Coronary artery (tissue), 2 donors: ENCODE measurements around the gene INKA2.

Experiments
- DNase-seq: peaks from one replicate; pipeline ENCODE4 v3.0.0-alpha.2; 2017; ENCODE audit warnings: low spot score
- H3K27ac ChIP-seq, 2 donors: fragments of 200-600 bp; sonication (generic); one replicate each; pipeline ENCODE4 v1.5.1; 2016 to 2019
- H3K4me3 ChIP-seq: fragments of 200-600 bp; sonication (generic); 2 replicates; pipeline ENCODE4 v1.5.1; 2016; ENCODE audit warnings: mild to moderate bottlenecking, moderate library complexity
- TF ChIP-seq, protein P1 (sequence below): fragments of 200-600 bp; sonication (generic); IDR thresholded peaks from one replicate; pipeline ENCODE4 v1.5.1; 2019; ENCODE audit warnings: antibody characterized with exemption

Gene INKA2

DNA sequence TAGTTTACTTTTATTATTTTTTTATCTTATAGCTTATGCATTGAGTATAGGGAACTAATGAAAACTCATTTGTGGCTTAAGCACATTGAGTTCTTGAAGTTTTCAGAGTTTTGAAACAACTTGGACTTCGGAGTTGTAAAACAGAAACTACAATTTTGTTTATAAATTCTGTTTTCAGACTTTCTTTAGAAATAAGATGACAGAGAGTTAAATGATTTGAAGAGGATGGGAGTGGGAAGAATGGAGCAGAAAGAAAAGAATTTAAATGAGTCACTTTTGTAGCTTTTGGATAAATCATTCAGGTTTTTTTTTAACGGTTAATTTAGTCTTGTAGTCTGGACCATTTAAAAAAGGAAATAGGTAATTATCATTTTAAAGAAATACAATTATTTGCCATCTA is 32.3 kb downstream of the INKA2 start:
- no peak overlapping the region for H3K27ac ChIP-seq
- no peak for DNase-seq
- H3K4me3 ChIP-seq = no peak overlapping the region
- TF ChIP-seq, protein P1, sequence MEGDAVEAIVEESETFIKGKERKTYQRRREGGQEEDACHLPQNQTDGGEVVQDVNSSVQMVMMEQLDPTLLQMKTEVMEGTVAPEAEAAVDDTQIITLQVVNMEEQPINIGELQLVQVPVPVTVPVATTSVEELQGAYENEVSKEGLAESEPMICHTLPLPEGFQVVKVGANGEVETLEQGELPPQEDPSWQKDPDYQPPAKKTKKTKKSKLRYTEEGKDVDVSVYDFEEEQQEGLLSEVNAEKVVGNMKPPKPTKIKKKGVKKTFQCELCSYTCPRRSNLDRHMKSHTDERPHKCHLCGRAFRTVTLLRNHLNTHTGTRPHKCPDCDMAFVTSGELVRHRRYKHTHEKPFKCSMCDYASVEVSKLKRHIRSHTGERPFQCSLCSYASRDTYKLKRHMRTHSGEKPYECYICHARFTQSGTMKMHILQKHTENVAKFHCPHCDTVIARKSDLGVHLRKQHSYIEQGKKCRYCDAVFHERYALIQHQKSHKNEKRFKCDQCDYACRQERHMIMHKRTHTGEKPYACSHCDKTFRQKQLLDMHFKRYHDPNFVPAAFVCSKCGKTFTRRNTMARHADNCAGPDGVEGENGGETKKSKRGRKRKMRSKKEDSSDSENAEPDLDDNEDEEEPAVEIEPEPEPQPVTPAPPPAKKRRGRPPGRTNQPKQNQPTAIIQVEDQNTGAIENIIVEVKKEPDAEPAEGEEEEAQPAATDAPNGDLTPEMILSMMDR = no peak

DNA sequence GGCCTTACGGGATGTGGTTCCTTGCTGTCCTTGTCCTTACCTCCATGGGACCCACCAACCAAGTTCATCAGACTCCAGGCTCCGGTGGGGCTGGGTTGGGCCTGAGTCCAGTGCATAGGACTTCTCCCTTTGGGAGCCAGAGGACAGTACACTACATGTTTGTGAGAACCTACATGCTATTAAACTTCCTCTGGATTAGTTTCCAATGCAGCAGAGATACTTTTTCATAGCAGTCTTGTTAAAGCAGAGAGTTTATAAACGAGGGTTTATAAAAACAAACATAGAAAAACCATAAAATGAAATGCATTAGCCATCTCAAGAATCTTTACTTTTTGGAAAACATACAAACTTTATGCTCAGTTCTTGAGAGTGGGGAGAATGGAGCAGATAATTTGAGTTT is 33.4 kb downstream of the INKA2 start:
- no peak for DNase-seq
- no peak overlapping the region for H3K4me3 ChIP-seq
- H3K27ac ChIP-seq = no peak overlapping the region
- TF ChIP-seq, protein P1 = no peak

DNA sequence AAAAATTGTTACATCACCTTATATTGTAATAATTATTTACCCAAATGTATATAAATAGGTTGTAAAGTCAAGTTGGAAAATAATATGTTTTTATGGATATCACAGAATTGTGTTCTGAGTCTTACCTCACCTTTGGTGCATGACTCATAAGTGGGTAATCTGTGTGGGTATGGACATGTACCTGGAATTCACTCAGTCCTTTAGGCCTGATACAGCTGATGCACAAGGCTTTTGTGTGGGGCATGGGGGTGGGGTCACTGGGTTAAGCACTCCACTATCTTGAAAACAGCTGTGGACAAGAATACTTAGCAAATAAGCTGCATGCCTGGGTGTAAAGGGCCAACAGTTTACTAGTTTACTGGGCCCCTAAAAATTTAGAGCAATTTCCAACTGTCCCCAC is 34.4 kb downstream of the INKA2 start:
- DNase-seq = no peak
- H3K4me3 ChIP-seq = no peak overlapping the region
- H3K27ac ChIP-seq = no peak overlapping the region
- TF ChIP-seq, protein P1 = no peak

DNA sequence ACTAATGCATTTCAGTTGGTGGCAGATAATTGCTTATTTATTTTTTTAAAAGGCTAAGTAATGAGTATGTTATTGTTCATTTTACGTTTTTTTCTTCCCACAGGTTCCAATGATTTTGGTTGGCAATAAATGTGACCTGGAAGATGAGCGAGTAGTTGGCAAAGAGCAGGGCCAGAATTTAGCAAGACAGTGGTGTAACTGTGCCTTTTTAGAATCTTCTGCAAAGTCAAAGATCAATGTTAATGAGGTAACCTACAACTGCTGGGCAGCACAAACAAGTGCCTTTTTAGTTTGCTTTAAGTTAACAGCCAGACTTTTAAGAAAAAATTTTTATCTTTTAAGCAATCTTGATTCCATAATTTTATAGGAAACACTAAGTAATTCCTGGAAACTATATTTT is 35.0 kb downstream of the INKA2 start:
- TF ChIP-seq, protein P1 = no peak
- H3K4me3 ChIP-seq = no peak overlapping the region
- no peak for DNase-seq
- no peak overlapping the region for H3K27ac ChIP-seq

DNA sequence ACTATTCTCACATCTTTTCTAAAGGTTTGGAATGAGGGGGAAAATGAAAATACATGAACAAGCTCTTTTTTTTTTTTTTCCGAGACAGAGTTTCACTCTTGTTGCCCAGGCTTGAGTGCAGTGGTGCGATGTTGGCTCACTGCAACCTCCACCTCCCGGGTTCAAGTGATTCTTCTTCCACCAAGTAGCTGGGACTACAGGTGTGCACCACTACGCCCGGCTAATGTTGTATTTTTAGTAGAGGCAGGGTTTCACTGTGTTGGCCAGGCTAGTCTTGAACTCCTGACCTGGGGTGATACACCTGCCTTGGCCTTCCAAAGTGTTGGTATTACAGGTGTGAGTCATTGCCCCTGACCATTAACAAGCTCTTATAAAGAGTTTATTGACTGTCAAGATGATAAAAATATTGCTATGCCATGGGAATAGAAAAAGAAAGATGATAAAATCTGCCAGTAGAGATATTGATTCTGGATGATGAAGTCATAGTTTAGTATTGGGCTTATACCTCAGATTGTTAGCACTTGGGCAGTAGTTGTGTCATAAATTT is 36.6 kb downstream of the INKA2 start:
- no peak overlapping the region for H3K4me3 ChIP-seq
- DNase-seq = no peak
- TF ChIP-seq, protein P1 = no peak

DNA sequence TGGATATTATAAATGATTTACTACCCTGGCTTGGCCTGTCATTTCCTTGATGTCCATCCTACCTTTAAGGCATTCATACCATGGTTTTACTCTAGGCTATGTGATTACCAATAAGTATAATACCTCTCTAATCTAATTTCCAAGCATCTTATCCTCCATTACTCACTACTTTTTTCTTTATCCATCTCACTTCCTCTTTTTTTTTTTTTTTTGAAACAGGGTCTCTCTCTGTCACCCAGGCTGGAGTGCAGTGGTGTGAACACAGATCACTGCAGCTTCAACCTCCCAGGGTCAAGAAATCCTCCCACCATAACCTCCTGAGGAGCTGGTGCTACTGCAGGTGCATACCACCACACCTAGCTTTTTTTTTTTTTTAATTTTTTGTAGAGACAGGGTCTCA is 39.9 kb downstream of the INKA2 start:
- DNase-seq = no peak
- no peak overlapping the region for H3K27ac ChIP-seq
- H3K4me3 ChIP-seq = no peak overlapping the region
- TF ChIP-seq, protein P1 = no peak

More for the DNA sequence above, 36.6 kb downstream of the INKA2 start:
- no peak overlapping the region for H3K27ac ChIP-seq

DNA sequence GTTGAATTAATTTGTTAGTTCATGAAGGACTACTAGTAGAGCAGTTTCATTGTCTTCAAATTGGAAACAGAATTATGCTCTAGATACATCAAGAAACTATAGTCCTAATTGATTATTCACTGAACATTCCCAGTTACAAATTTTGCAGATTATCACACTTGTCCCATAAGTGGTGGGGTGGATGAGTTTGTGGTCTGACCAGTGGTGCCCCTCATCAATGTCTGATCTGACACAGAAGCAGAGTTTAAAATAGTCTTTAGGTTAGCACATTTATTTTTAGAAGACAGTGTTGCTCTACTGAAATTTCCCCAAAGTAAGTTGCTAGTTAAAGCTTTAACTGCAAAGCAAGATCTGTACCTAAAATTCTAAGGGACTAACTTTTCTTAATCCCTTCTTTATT is 42.9 kb downstream of the INKA2 start:
- TF ChIP-seq, protein P1 = no peak
- no peak for DNase-seq
- peak overlapping the region in 1 of 2 donors; percentile 20 for H3K27ac ChIP-seq
- no peak overlapping the region for H3K4me3 ChIP-seq
